Hepatocyte (in vitro differentiated cells): ENCODE measurements around the gene BTG3.

Experiments used
- EZH2phosphoT487 ChIP-seq: fragments of 200-600 bp; sonication (generic); IDR thresholded peaks from one replicate; pipeline ENCODE4 v1.6.1; 2018; ENCODE audit warnings: antibody characterized with exemption, mild to moderate bottlenecking, low read depth, moderate library complexity; ENCODE audit not compliant: unreplicated experiment, severe bottlenecking
- TF ChIP-seq, protein P1 (sequence below): fragments of 200-600 bp; sonication (generic); IDR thresholded peaks from 2 replicates; pipeline ENCODE4 v1.5.1; 2016; ENCODE audit warnings: antibody characterized with exemption, mild to moderate bottlenecking; ENCODE audit not compliant: poor library complexity

DNA sequence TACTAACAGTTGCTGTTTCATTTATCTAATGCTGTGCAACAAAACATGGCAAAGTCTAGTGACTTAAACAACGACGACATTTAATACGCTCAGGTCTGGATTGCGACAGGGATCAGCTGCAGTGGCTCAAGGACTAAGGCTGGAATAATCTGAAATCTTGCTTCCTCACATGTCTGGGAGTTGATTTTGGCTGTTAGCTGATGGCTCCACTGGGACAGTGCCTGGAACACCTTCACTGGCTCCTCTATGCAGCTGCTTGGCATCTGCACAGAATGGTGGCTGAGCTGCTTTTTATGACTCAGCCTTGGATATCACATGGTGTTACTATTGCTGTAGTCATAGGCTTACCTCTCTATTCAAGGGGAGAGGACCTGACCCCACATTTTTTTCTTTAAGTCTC, 24.0 kb upstream of the BTG3 start:
- TF ChIP-seq, protein P1, sequence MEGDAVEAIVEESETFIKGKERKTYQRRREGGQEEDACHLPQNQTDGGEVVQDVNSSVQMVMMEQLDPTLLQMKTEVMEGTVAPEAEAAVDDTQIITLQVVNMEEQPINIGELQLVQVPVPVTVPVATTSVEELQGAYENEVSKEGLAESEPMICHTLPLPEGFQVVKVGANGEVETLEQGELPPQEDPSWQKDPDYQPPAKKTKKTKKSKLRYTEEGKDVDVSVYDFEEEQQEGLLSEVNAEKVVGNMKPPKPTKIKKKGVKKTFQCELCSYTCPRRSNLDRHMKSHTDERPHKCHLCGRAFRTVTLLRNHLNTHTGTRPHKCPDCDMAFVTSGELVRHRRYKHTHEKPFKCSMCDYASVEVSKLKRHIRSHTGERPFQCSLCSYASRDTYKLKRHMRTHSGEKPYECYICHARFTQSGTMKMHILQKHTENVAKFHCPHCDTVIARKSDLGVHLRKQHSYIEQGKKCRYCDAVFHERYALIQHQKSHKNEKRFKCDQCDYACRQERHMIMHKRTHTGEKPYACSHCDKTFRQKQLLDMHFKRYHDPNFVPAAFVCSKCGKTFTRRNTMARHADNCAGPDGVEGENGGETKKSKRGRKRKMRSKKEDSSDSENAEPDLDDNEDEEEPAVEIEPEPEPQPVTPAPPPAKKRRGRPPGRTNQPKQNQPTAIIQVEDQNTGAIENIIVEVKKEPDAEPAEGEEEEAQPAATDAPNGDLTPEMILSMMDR, result no peak
- TF ChIP-seq EZH2phosphoT487, result no peak
